ACC112 (cell line): ENCODE measurements around the gene PLA2G6.

Experiments
- H2AFZ ChIP-seq: fragments of 200-600 bp; sonication (generic); one replicate; pipeline ENCODE4 v1.6.0; 2017; ENCODE audit warnings: antibody characterized with exemption, low read length; ENCODE audit not compliant: unreplicated experiment
- H3K27ac ChIP-seq: fragments of 200-600 bp; sonication (generic); 2 replicates; pipeline ENCODE4 v1.5.1; 2014; ENCODE audit warnings: low read depth, mild to moderate bottlenecking, antibody characterized with exemption, low read length, moderate library complexity
- H3K27me3 ChIP-seq: fragments of 200-600 bp; sonication (generic); 2 replicates; pipeline ENCODE4 v1.6.1; 2014; ENCODE audit warnings: mild to moderate bottlenecking, antibody characterized with exemption, low read length, moderate library complexity, mixed read lengths; ENCODE audit not compliant: insufficient read depth
- H3K36me3 ChIP-seq: fragments of 200-600 bp; sonication (generic); 2 replicates; pipeline ENCODE4 v1.6.1; 2016; ENCODE audit warnings: mild to moderate bottlenecking, antibody characterized with exemption, low read length, moderate library complexity, mixed read lengths; ENCODE audit not compliant: insufficient read depth
- H3K4me1 ChIP-seq: fragments of 200-600 bp; sonication (generic); one replicate; pipeline ENCODE4 v1.6.1; 2016; ENCODE audit warnings: low read length, mixed read lengths; ENCODE audit not compliant: insufficient read depth, unreplicated experiment, control insufficient read depth
- H3K4me3 ChIP-seq: fragments of 200-600 bp; sonication (generic); 2 replicates; pipeline ENCODE4 v1.5.1; 2014; ENCODE audit warnings: mild to moderate bottlenecking, low read depth, low read length
- H3K79me2 ChIP-seq: fragments of 200-600 bp; sonication (generic); one replicate; pipeline ENCODE4 v1.6.0; 2016; ENCODE audit warnings: low read length; ENCODE audit not compliant: control insufficient read depth, unreplicated experiment, insufficient read depth

Gene PLA2G6, protein sequence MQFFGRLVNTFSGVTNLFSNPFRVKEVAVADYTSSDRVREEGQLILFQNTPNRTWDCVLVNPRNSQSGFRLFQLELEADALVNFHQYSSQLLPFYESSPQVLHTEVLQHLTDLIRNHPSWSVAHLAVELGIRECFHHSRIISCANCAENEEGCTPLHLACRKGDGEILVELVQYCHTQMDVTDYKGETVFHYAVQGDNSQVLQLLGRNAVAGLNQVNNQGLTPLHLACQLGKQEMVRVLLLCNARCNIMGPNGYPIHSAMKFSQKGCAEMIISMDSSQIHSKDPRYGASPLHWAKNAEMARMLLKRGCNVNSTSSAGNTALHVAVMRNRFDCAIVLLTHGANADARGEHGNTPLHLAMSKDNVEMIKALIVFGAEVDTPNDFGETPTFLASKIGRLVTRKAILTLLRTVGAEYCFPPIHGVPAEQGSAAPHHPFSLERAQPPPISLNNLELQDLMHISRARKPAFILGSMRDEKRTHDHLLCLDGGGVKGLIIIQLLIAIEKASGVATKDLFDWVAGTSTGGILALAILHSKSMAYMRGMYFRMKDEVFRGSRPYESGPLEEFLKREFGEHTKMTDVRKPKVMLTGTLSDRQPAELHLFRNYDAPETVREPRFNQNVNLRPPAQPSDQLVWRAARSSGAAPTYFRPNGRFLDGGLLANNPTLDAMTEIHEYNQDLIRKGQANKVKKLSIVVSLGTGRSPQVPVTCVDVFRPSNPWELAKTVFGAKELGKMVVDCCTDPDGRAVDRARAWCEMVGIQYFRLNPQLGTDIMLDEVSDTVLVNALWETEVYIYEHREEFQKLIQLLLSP

DNA sequence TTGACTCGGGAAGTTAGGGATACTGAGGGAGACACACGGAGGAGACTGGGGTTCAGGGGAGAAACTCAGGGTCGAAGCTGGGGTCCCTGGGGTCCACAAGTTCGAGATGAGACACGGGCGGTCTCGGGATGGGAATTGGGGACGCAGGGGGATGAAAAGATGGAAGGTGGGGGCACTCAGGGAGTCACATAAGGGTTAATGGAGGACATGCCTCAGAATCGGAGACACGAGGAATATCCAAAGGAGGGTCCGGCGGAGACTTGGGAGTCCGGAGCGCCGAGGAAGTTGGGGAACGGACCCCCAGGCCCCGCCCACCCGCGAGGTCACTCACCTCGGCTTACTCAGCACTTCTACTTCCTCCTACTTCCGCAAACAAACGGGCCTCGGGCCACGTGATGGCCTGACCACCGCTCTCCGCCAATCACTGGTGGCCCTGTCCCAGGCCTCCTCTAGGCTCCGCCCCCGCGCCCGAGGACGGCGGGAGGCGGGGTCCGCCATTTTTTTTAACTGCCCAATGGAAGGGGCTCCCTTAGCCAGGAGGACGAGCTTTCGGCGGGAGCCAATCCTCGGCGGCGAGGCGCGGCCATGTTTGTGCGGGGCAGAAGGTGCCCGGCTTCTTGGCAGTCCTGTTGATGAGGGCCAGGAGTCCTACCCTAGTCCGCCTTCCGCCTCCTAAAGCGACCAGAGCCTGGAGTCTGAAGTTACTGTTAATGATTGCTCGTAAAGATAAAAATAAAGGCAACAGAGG is at the start of gene PLA2G6:
TSS of gene PLA2G6 (minus strand) at position 378 of the 748 bp plus-strand sequence. CDS start 12,404 bp downstream, outside the sequence.
- H3K27me3 ChIP-seq, result no peaks in the 10 kb centered on the region
- H3K4me1 ChIP-seq, result peaks cover 37% of the 10 kb centered on the region
- H3K4me3 ChIP-seq, result peak within 1 kb of the TSS; percentile 81
- no peaks in the 10 kb centered on the region for H3K79me2 ChIP-seq
- H3K36me3 ChIP-seq, result no peaks in the 10 kb centered on the region
- H2AFZ ChIP-seq, result peak within 1 kb of the TSS; percentile 73
- peak within 1 kb of the TSS; percentile 99 for H3K27ac ChIP-seq

DNA sequence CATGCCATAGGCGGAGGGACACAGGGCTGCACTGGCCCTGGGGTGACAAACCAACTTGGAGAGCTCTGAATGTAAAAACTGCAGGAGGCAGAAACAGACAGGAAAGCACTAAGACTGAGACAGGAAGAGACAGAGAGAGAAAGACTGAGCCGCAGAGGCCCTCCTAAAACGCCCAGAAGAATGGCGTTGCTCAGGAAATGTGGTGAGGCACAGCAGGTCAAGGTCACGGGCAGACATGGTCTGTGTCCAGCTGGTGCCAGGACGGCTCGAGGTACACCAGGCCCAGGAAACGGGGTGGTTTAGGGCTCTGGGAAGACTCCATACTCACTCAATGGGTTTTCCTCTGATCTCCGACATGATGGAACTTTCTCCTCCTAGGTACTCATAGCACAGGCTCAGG is 49.3 kb upstream of the PLA2G6 start:
- peaks cover 21% of the 10 kb centered on the region for H3K4me1 ChIP-seq
- no peak overlapping the region for H3K4me3 ChIP-seq
- H3K27me3 ChIP-seq, result no peaks in the 10 kb centered on the region
- no peaks in the 10 kb centered on the region; the same call in 1 of the 2 replicates for H3K36me3 ChIP-seq
- no peaks in the 10 kb centered on the region for H3K79me2 ChIP-seq
- H3K27ac ChIP-seq, result no peak overlapping the region
- H2AFZ ChIP-seq, result no peak overlapping the region

DNA sequence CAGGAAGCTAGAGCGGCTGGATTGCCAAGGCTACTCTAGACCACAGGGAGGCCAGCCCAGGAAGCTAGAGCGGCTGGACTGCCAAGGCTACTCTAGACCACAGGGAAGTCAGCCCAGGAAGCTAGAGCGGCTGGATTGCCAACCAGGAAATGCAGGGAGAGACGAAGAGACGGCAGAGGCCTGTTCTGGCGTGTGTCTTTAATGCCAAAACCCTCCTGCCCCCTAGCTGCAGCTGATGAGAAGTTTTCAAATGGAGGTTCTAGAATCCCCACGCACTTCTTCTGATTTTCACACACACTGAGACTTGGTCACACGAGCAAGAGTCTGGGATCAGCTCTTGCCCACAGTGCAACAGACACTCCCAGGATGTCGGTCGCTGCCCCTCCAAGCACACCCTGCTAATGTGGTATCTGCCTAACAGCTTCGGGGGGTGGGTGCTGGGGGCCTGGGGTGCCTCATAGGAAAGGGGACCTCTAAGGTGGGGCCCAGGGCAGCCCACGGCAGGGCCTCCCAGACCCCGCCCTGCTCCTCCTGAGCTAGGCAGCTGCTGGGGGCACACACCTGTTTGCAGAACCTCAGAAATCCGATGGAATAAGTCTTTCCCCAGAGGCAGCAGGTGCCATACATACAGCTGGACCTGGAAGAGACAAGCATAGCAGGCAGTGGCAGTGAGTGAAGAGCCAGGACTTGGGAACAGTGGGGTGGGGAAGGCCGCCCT is 48.6 kb upstream of the PLA2G6 start:
- no peaks in the 10 kb centered on the region; the same call in 1 of the 2 replicates for H3K36me3 ChIP-seq
- no peak overlapping the region for H2AFZ ChIP-seq
- no peaks in the 10 kb centered on the region for H3K27me3 ChIP-seq
- H3K79me2 ChIP-seq, result no peaks in the 10 kb centered on the region
- no peak overlapping the region for H3K4me3 ChIP-seq
- 0 out of 2 replicates have a peak overlapping the region, but pooled peaks have one; percentile 16 for H3K27ac ChIP-seq
- peaks cover 21% of the 10 kb centered on the region for H3K4me1 ChIP-seq

DNA sequence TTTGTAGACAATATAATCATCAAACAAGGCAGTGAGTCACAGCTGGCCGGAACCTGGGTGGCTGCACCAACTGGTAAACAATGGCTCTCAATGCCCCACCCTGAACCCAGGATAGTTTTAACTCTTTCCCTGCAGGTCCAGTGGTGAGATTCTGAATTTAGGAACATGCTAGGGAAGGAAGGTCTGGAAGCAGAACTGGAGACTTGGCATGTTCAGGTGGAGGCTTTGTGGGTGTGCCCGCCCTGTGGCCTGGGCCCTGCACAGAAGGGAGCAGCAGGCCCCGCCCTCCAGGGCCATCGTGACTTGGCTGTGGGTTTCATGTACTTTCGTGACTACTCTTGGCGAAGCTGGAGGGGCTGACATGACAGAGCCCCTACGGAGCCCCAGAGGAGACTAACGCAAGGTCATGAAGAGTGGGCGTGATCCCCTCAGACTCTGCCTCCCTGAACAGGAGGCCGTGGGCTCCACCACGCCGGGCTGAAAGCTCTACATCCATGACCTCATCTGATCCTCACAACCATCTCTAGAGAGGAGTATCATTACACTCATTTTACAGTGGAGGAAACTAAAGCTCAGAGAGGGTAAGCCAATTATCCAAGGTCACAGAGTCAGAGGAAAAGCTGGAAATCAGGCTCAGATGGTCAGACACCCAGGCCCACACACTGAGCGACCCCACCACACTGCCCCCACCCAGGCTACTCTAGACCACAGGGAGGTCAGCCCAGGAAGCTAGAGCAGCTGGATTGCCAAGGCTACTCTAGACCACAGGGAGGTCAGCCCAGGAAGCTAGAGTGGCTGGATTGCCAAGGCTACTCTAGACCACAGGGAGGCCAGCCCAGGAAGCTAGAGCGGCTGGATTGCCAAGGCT is 47.5 kb upstream of the PLA2G6 start:
- peak overlapping the region; percentile 89 for H3K27ac ChIP-seq
- H3K79me2 ChIP-seq, result no peaks in the 10 kb centered on the region
- H3K27me3 ChIP-seq, result no peaks in the 10 kb centered on the region
- H3K36me3 ChIP-seq, result no peaks in the 10 kb centered on the region; the same call in 1 of the 2 replicates
- H3K4me1 ChIP-seq, result peaks cover 21% of the 10 kb centered on the region
- H3K4me3 ChIP-seq, result no peak overlapping the region
- no peak overlapping the region for H2AFZ ChIP-seq

DNA sequence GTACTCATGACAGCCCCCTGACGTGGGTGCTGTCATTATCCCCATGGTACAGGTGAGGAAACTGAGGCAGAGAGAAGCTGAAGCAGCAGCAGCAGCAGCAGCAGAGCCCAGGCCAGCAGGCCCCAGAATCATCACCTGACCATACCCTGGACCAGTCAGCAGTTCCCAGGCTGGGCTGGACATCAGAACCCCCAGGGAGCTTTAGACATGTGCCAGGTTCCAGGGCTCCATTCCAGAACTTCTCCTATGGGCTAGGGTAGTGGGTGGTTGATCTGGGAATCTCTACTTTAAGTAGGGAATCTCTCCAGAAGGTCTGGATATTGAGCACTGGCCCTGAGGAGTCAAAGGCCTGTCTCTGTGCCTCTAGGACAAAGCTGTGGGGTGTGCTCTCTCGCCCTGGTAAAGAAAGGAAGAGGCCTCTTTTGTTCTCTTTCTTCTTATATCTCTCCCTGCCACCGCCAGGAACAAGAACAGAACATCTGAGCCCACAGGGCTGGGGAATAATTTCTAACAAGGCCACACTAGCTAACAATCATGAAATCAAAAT is 46.8 kb upstream of the PLA2G6 start:
- Histone ChIP-seq H2AFZ (no peak overlapping the region), H3K36me3 (no peaks in the 10 kb centered on the region; the same call in 1 of the 2 replicates), H3K27ac (peak overlapping the region; percentile 89)

DNA sequence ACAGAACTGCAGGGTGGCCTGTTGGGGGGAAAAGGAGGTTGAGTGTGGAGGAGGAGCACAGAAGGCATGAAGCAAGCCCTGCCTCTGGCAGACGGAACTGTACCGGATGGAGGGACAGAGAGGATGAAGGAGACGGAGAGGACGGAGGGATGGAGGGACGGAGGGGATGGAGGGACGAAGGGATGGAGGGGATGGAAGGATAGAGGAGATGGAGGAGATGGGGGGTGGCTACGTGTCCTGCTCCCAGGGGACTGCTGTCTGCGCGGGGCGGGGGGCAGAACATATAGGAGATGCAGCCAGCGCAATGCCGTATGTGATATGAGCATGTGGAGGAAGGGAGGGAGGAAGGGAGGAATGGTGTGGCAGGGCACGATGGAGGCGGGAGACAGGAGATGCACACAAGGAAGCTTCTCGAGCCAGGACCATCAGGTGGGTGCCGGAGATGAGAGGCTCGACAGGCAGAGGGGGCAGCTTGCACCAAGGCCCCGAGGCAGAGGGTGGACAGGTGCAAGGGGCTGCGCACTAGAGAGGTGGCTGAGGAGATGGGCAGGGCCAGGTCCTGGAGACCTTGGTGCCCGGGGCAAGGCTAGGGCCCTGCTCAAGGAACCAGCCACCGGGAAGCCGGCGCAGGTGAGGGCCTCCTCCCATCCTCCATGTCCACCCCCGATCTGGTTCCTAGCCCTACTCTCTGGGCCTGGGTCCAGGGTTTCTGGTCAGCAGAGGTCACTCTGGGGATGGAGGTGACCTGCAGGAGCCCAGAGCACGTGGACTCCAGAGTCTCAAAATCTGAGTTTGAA is 45.4 kb upstream of the PLA2G6 start:
- Histone ChIP-seq H3K36me3 (no peaks in the 10 kb centered on the region; the same call in 1 of the 2 replicates), H3K4me3 (no peak overlapping the region), H3K27me3 (no peaks in the 10 kb centered on the region), H3K4me1 (peaks cover 20% of the 10 kb centered on the region), H2AFZ (no peak overlapping the region), H3K27ac (no peak overlapping the region), H3K79me2 (no peaks in the 10 kb centered on the region)

More for the DNA sequence above, 46.8 kb upstream of the PLA2G6 start:
- Histone ChIP-seq H3K79me2 (no peaks in the 10 kb centered on the region), H3K4me3 (no peak overlapping the region), H3K27me3 (no peaks in the 10 kb centered on the region), H3K4me1 (peaks cover 20% of the 10 kb centered on the region)

DNA sequence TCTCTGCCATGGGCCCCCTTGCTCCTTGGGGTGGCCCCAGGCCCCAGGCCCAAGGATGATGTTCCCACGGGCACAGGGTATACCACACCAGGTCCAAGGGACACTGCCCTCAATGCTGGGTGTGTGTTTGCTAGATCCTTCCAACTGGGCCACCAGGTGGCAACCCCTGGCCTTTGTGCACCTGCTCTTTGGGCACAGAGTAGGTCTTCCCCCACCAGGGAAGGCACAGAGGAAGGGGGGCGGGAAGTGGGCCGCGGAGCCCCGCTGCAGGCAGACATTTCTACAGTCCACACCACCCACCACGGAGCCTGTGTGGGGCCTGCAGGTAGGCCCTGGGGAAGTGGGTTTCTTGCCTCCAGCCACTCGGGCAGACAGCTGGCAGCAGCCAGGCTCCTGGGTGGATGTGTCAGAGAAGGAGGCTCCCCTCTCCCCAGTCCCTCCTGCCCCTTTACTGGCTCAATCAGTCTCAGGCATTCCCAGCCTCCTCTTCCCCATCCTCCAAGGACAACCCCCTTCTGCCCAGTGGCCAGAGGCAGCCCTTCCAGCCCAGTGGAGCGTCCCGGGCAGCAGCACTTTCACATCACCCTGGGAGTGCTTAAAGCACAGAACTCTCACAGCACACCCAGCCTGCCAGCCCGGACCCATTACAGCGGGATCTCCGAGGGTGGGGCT is 41.8 kb upstream of the PLA2G6 start:
- Histone ChIP-seq H3K36me3 (no peaks in the 10 kb centered on the region), H3K27ac (no peak overlapping the region), H2AFZ (no peak overlapping the region), H3K4me1 (peaks cover 33% of the 10 kb centered on the region), H3K27me3 (no peaks in the 10 kb centered on the region), H3K4me3 (no peak overlapping the region), H3K79me2 (no peaks in the 10 kb centered on the region)

DNA sequence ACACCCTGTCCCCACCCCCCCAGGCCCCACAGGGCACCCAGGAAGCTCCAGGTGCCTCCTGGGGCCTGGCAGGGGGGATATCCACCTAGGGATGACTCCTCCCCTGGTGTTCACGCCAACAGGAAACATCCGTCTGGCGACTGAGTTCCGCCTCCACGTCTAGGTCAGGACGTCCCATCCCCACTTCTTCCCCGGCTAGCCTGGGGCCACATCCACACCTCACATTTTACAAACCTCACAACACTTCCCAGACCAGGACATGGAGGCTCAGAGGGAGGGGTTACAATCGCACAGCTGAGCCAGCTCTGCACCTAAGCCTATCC is 41.1 kb upstream of the PLA2G6 start:
- H3K27ac ChIP-seq, result no peak overlapping the region
- H3K36me3 ChIP-seq, result no peaks in the 10 kb centered on the region
- no peak overlapping the region for H2AFZ ChIP-seq
- no peaks in the 10 kb centered on the region for H3K79me2 ChIP-seq
- H3K4me1 ChIP-seq, result peaks cover 33% of the 10 kb centered on the region
- no peak overlapping the region for H3K4me3 ChIP-seq
- H3K27me3 ChIP-seq, result no peaks in the 10 kb centered on the region
